ENCODE data around the gene PYDC1.

- no peak for TF ChIP-seq CTCF (IDR thresholded peaks at IDR 0.05; ENCODE audit: low read length)
- no peak for TF ChIP-seq EZH2 (optimal IDR thresholded peaks at IDR 0.05; ENCODE audit: low read depth, low read length)
- TF ChIP-seq EZH2phosphoT487 (IDR thresholded peaks at IDR 0.05; ENCODE audit: low read length): no peak
Observed at GRCh38 chr16:31229501-31229900, 12.6 kb upstream of the PYDC1 start.
